Measurements from ENCODE around the gene LDHB. TPM values are rescaled to one million over a fixed set of nuclear protein-coding genes. Genes with fewer than 3 reads are reported as not detected.

The LDHB gene
- total RNA-seq, 1 donor from 2014 or later: 775 TPM

GRCh38 chr12:21643758-21644157 is 13.9 kb downstream of the LDHB start:
- no peak overlapping the region for H3K4me2 ChIP-seq (ENCODE audit: low read length)
- TF ChIP-seq CTCF (IDR thresholded peaks at IDR 0.05; ENCODE audit: insufficient read depth, low read depth, low read length) (no peak), EZH2 (IDR thresholded peaks at IDR 0.05; ENCODE audit: insufficient read depth, low read length) (no peak)
- H3K4me1 ChIP-seq (ENCODE audit: insufficient read depth, low read length): no peaks in the 10 kb centered on the region
- H3K9me3 ChIP-seq (ENCODE audit: insufficient read depth, low read depth, low read length): no peaks in the 10 kb centered on the region
- peaks cover 20% of the 10 kb centered on the region for H3K36me3 Mint-ChIP-seq (ENCODE audit: low read depth, unreplicated experiment)
- H3K27ac Mint-ChIP-seq (ENCODE audit: unreplicated experiment): peak overlapping the region; percentile 1
- no peak for FAIRE-seq
- H3K27ac ChIP-seq (ENCODE audit: low read depth, low read length): no peak overlapping the region
- no peaks in the 10 kb centered on the region for H3K27me3 ChIP-seq (ENCODE audit: insufficient read depth, low read length)
- peaks cover 33% of the 10 kb centered on the region for H4K20me1 ChIP-seq (ENCODE audit: insufficient read depth, low read length)
- no peak overlapping the region for H3K9ac ChIP-seq (ENCODE audit: low read length)
- no peaks in the 10 kb centered on the region for H3K27me3 Mint-ChIP-seq (ENCODE audit: low read depth, unreplicated experiment)
- H2AFZ ChIP-seq (ENCODE audit: low read depth, low read length): no peak overlapping the region
- peaks cover 20% of the 10 kb centered on the region for H3K4me1 Mint-ChIP-seq (ENCODE audit: low read depth, unreplicated experiment)
- peaks cover 71% of the 10 kb centered on the region for H3K36me3 ChIP-seq (ENCODE audit: insufficient read depth, low read length)
- no peak for DNase-seq (ENCODE audit: low read depth)
- no peak overlapping the region for H3K4me3 ChIP-seq (ENCODE audit: insufficient read depth, low read depth, low read length)
- no peak overlapping the region for H3K4me3 Mint-ChIP-seq (ENCODE audit: unreplicated experiment)
- H3K9me3 Mint-ChIP-seq (ENCODE audit: unreplicated experiment): no peaks in the 10 kb centered on the region
- peaks cover 55% of the 10 kb centered on the region for H3K79me2 ChIP-seq (ENCODE audit: insufficient read depth, low read length)

GRCh38 chr12:21642707-21643389 is 14.8 kb downstream of the LDHB start:
- Histone ChIP-seq H3K4me2 (ENCODE audit: low read length) (no peak overlapping the region), H3K27ac (ENCODE audit: low read depth, low read length) (no peak overlapping the region), H3K36me3 (ENCODE audit: insufficient read depth, low read length) (peaks cover 67% of the 10 kb centered on the region), H3K9me3 (ENCODE audit: insufficient read depth, low read depth, low read length) (no peaks in the 10 kb centered on the region), H3K4me1 (ENCODE audit: insufficient read depth, low read length) (no peaks in the 10 kb centered on the region), H3K27me3 (ENCODE audit: insufficient read depth, low read length) (no peaks in the 10 kb centered on the region), H3K79me2 (ENCODE audit: insufficient read depth, low read length) (peaks cover 50% of the 10 kb centered on the region), H3K4me3 (ENCODE audit: insufficient read depth, low read depth, low read length) (no peak overlapping the region), H3K9ac (ENCODE audit: low read length) (no peak overlapping the region), H4K20me1 (ENCODE audit: insufficient read depth, low read length) (peaks cover 25% of the 10 kb centered on the region), H2AFZ (ENCODE audit: low read depth, low read length) (no peak overlapping the region)
- Mint-ChIP-seq H3K4me1 (ENCODE audit: low read depth, unreplicated experiment) (peaks cover 20% of the 10 kb centered on the region), H3K9me3 (ENCODE audit: unreplicated experiment) (no peaks in the 10 kb centered on the region), H3K27ac (ENCODE audit: unreplicated experiment) (no peak overlapping the region), H3K27me3 (ENCODE audit: low read depth, unreplicated experiment) (no peaks in the 10 kb centered on the region), H3K4me3 (ENCODE audit: unreplicated experiment) (no peak overlapping the region), H3K36me3 (ENCODE audit: low read depth, unreplicated experiment) (peaks cover 22% of the 10 kb centered on the region)
- no peak for DNase-seq (ENCODE audit: low read depth)
- FAIRE-seq: no peak
- no peak for TF ChIP-seq CTCF (IDR thresholded peaks at IDR 0.05; ENCODE audit: insufficient read depth, low read depth, low read length)
- TF ChIP-seq EZH2 (IDR thresholded peaks at IDR 0.05; ENCODE audit: insufficient read depth, low read length): no peak

Data from astrocyte (in vitro differentiated cells and primary cell).